Esophagus squamous epithelium (tissue), 5 donors: ENCODE measurements around the gene INTS1. TPM values are rescaled to one million over a fixed set of nuclear protein-coding genes. Genes with fewer than 3 reads are reported as not detected.

Source experiments
- DNase-seq: peaks from one replicate; lab custom pipeline; 2025; lab: John Stamatoyannopoulos, UW
- H3K27ac ChIP-seq, 4 donors: fragments of 200-600 bp; sonication (generic); one replicate each; pipeline ENCODE4 v1.5.1; 2016 to 2019; ENCODE audit warnings: mild to moderate bottlenecking in 1 of 4
- H3K27me3 ChIP-seq, 4 donors: fragments of 200-600 bp; sonication (generic); 1 replicate in 3 of 4; 2 replicates in 1 of 4; pipeline versions ENCODE4 v1.5.1 to v1.6.0; 2017 to 2021; ENCODE audit warnings: antibody characterized with exemption in 1 of 4
- H3K36me3 ChIP-seq, 3 donors: fragments of 200-600 bp; sonication (generic); one replicate each; pipeline ENCODE4 v1.5.1; 2016 to 2019
- H3K4me1 ChIP-seq, 3 donors: fragments of 200-600 bp; sonication (generic); one replicate each; pipeline ENCODE4 v1.5.1; 2017 to 2019
- H3K4me3 ChIP-seq, 4 donors: fragments of 200-600 bp; sonication (generic); 1 replicate in 3 of 4; 2 replicates in 1 of 4; pipeline ENCODE4 v1.5.1; 2016 to 2019; ENCODE audit warnings: mild to moderate bottlenecking in 2 of 4, moderate library complexity in 1 of 4
- H3K9me3 ChIP-seq, 3 donors: fragments of 200-600 bp; sonication (generic); one replicate each; pipeline ENCODE4 v1.5.1; 2016 to 2019
- POLR2A ChIP-seq, 4 donors: fragments of 450-650 bp; IDR thresholded peaks; one replicate each; pipeline ENCODE4 v1.6.1; 2017; ENCODE audit warnings: antibody characterized with exemption in 4 of 4, mild to moderate bottlenecking in 4 of 4, moderate library complexity in 3 of 4
- WGBS, 2 donors: methylation state at CpG; one replicate each; pipeline ENCODE4 v1.1.5; 2018; 5-methylcytosine and 5-hydroxymethylcytosine counted together
- intact Hi-C: fragments of 100-400 bp; cut with DNase I; formaldehyde crosslinking; loops from one replicate; pipeline ENCODE4 v1.15.0; 2022
- total RNA-seq, 4 donors: library from RNA; depleted of rRNA; stranded (reverse); fragments of >200 nt; gene quantifications; one replicate each; pipeline ENCODE4 v1.1.0, GENCODE V29; 2016
- TF ChIP-seq, protein P1 (sequence below), 6 experiments: fragments of 450-650 bp in 4 of 6; fragments of 200-600 bp in 2 of 6; sonication (generic) in 2 of 6; IDR thresholded peaks; one replicate each; pipeline ENCODE4 v1.5.1; 2016 to 2019; ENCODE audit warnings: antibody characterized with exemption in 6 of 6, mild to moderate bottlenecking in 4 of 6, moderate library complexity in 4 of 6
- donor health status: DM: yes; HTN: yes; CAD: no.

Gene INTS1
- total RNA-seq, 4 donors from 2014 or later: 27.8 to 45.3 (median 36.6) TPM

DNA sequence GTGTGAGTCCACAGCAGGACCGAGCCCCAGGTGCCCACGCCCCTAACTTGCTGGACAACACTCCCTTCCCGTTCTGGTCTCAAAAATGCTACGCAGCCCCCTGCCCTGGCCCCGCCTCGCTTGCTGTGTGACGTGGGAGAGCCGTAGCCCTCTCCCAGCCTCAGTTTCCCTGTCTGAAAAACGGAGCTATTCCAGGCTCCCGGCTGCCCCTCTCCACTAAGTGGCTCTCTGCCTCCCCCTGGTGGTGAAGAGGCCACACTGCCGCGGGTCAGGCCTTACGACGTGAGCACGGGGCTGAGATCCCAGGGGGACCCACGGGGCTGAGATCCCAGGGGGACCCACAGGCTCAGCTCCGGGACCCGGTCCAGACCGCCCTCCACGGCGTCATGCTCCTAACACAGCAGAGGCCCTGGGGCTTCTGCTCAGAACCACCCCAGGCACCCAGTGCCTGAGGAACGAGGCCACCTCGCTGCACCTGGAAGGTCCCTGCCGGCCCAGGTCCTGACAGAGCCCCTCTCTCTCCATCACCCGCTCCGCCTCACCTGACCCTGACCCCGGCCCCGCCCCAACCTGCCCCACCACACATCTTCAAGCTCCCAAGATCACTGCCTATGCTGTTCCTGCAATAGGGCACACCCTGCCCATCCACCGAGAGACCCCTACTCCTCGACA, 71.6 kb downstream of the INTS1 start:
- 15 to 34% methylated on average over 8 to 10 of the region's 30 CpGs for WGBS, 2 donors
- Histone ChIP-seq H3K4me1 (peaks cover 0 to 23% (median 4%) of the 10 kb centered on the region in 3 donors), H3K27ac (no peak overlapping the region), H3K4me3 (no peak overlapping the region), H3K9me3 (no peaks in the 10 kb centered on the region), H3K27me3 (peaks cover 0 to 49% (median 2%) of the 10 kb centered on the region in 4 donors), H3K36me3 (peaks cover 0 to 27% (median under 1%) of the 10 kb centered on the region in 3 donors)
- intact Hi-C loops: loop anchor here (5.0 kb wide), 1 partner anchor 40 kb away; no protein-coding TSS in a partner anchor
- TF ChIP-seq, protein P1, sequence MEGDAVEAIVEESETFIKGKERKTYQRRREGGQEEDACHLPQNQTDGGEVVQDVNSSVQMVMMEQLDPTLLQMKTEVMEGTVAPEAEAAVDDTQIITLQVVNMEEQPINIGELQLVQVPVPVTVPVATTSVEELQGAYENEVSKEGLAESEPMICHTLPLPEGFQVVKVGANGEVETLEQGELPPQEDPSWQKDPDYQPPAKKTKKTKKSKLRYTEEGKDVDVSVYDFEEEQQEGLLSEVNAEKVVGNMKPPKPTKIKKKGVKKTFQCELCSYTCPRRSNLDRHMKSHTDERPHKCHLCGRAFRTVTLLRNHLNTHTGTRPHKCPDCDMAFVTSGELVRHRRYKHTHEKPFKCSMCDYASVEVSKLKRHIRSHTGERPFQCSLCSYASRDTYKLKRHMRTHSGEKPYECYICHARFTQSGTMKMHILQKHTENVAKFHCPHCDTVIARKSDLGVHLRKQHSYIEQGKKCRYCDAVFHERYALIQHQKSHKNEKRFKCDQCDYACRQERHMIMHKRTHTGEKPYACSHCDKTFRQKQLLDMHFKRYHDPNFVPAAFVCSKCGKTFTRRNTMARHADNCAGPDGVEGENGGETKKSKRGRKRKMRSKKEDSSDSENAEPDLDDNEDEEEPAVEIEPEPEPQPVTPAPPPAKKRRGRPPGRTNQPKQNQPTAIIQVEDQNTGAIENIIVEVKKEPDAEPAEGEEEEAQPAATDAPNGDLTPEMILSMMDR (IDR thresholded peaks at IDR 0.05): peak; percentile 91 to 99 (median 94)
- TF ChIP-seq POLR2A (IDR thresholded peaks at IDR 0.05): no peak
- no peak for DNase-seq

DNA sequence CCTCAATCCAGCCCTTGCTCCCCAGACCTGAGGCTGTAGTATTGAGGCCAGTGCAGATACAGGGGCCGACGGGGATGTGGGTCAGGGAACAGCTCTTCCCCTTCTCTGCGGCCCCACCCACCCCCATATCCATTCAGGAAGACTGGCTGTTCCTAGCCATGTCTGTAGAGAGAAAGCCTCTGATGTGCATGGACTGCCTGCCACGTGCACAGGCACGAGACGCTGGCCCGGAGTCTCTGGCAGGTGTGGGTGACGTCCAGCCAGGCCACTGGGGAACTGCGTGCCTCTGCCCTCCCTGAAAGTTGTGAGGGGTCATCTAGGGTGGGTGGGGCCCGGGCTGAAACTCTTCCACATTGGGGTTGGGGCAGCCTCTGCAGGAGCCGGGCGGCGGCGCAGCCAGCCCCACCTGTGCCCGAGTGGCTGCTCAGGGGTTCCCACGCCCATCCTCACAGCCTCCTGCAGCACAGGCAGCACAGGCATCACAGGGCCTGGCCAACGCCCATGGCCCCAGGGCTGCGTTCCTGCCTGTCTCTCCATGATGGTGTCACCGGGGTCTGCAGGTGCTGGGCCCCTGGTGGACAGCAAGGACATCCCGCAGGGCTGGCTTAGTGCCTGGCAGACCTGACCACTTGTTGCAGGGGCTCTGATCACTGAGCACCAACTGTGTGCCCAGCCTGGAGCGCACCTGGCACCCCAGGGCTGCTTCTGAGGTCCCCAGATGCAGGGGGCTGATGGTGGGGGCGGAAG, 72.4 kb downstream of the INTS1 start:
- no peaks in the 10 kb centered on the region for H3K9me3 ChIP-seq
- H3K4me1 ChIP-seq: peaks cover 0 to 23% (median 4%) of the 10 kb centered on the region in 3 donors
- WGBS, 2 donors: 34% methylated on average over 4 of the region's 22 CpGs; no CpG with 5 or more reads in 1 of the 2 donors
- H3K27ac ChIP-seq: no peak overlapping the region
- H3K36me3 ChIP-seq: peaks cover 0 to 20% (median 0%) of the 10 kb centered on the region in 3 donors
- peaks cover 0 to 57% (median 2%) of the 10 kb centered on the region in 4 donors for H3K27me3 ChIP-seq
- no peak for DNase-seq
- intact Hi-C loops: loop anchor here (5.0 kb wide), 1 partner anchor 40 kb away; no protein-coding TSS in a partner anchor
- H3K4me3 ChIP-seq: no peak overlapping the region
- TF ChIP-seq, protein P1 (IDR thresholded peaks at IDR 0.05): no peak
- TF ChIP-seq POLR2A (IDR thresholded peaks at IDR 0.05): no peak

DNA sequence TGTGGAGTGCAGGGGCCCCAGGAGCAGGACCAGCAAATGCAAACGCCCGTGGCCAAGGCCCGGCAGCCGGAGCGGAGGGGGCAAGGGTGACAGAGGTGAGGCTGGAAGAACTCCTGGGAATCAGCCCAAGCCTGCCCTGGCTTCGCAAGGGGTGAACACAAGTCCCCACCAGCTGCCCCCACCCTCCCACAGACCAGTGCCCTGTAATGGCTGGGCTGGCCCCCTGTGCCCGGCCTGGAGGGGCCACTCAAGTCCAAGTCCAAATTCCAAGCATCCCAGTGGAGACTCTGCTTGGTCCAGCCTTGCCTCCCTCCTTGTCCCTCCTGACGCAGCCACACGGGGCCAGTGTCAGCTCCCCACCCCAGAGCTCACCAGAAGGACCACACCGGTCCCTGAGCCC, 73.0 kb downstream of the INTS1 start:
- TF ChIP-seq POLR2A (IDR thresholded peaks at IDR 0.05): no peak
- TF ChIP-seq, protein P1 (IDR thresholded peaks at IDR 0.05): no peak
- Histone ChIP-seq H3K4me1 (peaks cover 0 to 23% (median 4%) of the 10 kb centered on the region in 3 donors), H3K36me3 (peaks cover 0 to 15% (median 0%) of the 10 kb centered on the region in 3 donors), H3K9me3 (no peaks in the 10 kb centered on the region), H3K27me3 (peaks cover 0 to 62% (median 2%) of the 10 kb centered on the region in 4 donors), H3K27ac (no peak overlapping the region), H3K4me3 (no peak overlapping the region)
- DNase-seq: no peak
- intact Hi-C loops: loop anchor here (5.0 kb wide), 1 partner anchor 41 kb away; no protein-coding TSS in a partner anchor
- WGBS, 2 donors: 42 to 60% methylated on average over 3 of the region's 10 CpGs

DNA sequence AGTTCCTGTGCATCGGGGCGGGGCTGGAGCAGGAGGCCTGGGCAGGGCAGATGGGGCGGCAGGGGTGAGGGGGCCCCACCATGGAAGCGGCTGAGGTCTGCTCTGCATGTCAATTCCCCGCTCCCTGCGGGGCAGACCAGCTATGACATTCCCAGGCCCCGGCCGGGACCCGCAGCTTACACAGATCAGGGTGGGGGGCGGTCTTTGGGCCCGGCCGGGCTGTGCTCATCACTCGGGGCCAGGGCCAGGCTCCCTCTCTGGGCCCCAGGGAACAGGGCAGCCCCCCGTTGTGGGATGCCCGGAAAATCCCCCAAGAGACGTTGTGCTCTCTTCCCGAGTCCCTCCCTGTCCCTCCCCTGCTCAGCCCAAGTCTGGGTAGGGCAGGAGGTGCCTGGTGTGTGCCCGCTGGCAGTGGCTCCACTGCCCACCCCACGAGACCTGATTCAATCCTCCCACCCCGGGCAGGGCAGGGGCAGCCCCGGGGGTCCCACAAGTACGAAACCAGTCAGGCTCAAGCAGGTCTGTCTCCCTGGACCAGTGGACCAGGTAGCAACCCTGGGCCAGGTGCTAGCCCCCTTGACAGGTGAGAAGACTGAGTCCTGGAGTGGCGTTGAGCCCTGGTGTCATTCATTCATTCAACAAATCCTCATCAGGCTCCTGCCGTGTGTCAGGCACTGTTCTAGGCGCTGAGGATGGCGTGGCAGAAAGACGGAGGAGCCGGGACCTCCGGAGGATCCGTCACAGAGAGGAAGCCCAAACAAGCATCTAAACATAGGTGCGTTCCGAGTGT, 73.9 kb downstream of the INTS1 start:
- peaks cover 0 to 23% (median 4%) of the 10 kb centered on the region in 3 donors for H3K4me1 ChIP-seq
- no peaks in the 10 kb centered on the region for H3K9me3 ChIP-seq
- TF ChIP-seq, protein P1 (IDR thresholded peaks at IDR 0.05): no peak
- TF ChIP-seq POLR2A (IDR thresholded peaks at IDR 0.05): no peak
- intact Hi-C loops: loop anchor here (5.0 kb wide), 1 partner anchor 42 kb away; no protein-coding TSS in a partner anchor
- H3K27me3 ChIP-seq: peaks cover 0 to 70% (median 2%) of the 10 kb centered on the region in 4 donors
- 68 to 74% methylated on average over 3 to 8 of the region's 32 CpGs for whole genome bisulfite sequencing, 2 donors
- no peak overlapping the region for H3K4me3 ChIP-seq
- DNase-seq: no peak
- peaks cover 0 to 5% (median 0%) of the 10 kb centered on the region in 3 donors for H3K36me3 ChIP-seq
- H3K27ac ChIP-seq: no peak overlapping the region
